Measurements from ENCODE around the gene NEURL3. TPM values are rescaled to one million over a fixed set of nuclear protein-coding genes. Genes with fewer than 3 reads are reported as not detected.

The NEURL3 gene
- total and polyA plus RNA-seq, 2 of the 8 experiments (the other 6 are each of a cell fraction or from before 2014, with no cell fraction given) = not detected

DNA sequence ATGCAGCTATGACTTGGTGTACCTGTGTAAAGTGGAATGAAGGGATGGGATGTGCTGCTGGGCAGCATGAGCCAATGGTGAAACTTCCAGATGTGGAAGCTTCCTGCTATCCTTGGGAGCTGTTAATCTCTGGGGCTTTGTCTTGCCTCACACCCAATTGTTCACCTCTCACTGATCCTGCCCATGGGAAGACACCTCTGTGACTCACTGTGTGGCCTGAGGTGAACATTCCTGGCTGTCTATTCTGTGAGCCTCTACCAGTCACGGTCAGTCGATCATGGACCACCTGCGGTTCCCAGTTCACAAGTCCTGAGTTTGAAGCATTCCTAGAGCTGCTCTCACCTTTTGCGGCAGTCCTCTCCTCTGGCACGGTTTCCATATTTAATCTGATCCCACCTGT, 12.1 kb downstream of the NEURL3 start:
- Histone ChIP-seq H3K79me1 (ENCODE audit: low read depth, low read length) (no peaks in the 10 kb centered on the region), H2BK20ac (ENCODE audit: low read length) (no peak overlapping the region)

More for the DNA sequence above, 12.1 kb downstream of the NEURL3 start:
- H2AK5ac ChIP-seq (ENCODE audit: low read depth, low read length) = no peak overlapping the region
- H2BK5ac ChIP-seq (ENCODE audit: low read depth, low read length) = no peak overlapping the region
- H4K20me1 ChIP-seq (replicated peaks in 1 of 2; ENCODE audit: control insufficient read depth in 1 of 2, insufficient read depth in 2 of 2, low read length in 2 of 2) = no peaks in the 10 kb centered on the region
- H3K23me2 ChIP-seq (ENCODE audit: low read depth, low read length) = no peaks in the 10 kb centered on the region
- ChIA-PET POLR2A (ENCODE audit: partially characterized antibody) (no interaction called here), CTCF (ENCODE audit: partially characterized antibody) (interaction anchor here (0.6 to 8.9 kb wide), 5 partner anchors 16 to 382 kb away, joined by 3 to 76 read pairs (median 5); no protein-coding TSS in a partner anchor)
- H3K4ac ChIP-seq (replicated peaks; ENCODE audit: insufficient read length, low read depth, low read length) = no peak overlapping the region
- H3K23ac ChIP-seq (ENCODE audit: insufficient read length) = no peak overlapping the region
- FAIRE-seq (peak; percentile 39), DNase-seq (ENCODE audit: low read depth in 1 of 2, low spot score in 2 of 2) (no peak)
- peak; percentile 32; the same call in 1 of the 2 replicates for TF ChIP-seq TEAD4 (IDR thresholded peaks at IDR 0.05; ENCODE audit: low read depth, low read length)
- TF ChIP-seq JUND (IDR thresholded peaks at IDR 0.05; ENCODE audit: low read length) = 0 out of 2 replicates have a peak, but pooled peaks have one; percentile 23
- no peak for TF ChIP-seq HDAC6 (IDR thresholded peaks at IDR 0.05; ENCODE audit: low read depth, low read length)
- TF ChIP-seq, protein P1, sequence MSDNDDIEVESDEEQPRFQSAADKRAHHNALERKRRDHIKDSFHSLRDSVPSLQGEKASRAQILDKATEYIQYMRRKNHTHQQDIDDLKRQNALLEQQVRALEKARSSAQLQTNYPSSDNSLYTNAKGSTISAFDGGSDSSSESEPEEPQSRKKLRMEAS (IDR thresholded peaks at IDR 0.05) = no peak
- TF ChIP-seq, protein P2, sequence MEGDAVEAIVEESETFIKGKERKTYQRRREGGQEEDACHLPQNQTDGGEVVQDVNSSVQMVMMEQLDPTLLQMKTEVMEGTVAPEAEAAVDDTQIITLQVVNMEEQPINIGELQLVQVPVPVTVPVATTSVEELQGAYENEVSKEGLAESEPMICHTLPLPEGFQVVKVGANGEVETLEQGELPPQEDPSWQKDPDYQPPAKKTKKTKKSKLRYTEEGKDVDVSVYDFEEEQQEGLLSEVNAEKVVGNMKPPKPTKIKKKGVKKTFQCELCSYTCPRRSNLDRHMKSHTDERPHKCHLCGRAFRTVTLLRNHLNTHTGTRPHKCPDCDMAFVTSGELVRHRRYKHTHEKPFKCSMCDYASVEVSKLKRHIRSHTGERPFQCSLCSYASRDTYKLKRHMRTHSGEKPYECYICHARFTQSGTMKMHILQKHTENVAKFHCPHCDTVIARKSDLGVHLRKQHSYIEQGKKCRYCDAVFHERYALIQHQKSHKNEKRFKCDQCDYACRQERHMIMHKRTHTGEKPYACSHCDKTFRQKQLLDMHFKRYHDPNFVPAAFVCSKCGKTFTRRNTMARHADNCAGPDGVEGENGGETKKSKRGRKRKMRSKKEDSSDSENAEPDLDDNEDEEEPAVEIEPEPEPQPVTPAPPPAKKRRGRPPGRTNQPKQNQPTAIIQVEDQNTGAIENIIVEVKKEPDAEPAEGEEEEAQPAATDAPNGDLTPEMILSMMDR (IDR thresholded peaks at IDR 0.05; ENCODE audit: control extremely low read depth in 1 of 3, insufficient read depth in 1 of 3, low read depth in 1 of 3, low read length in 3 of 3) = no peak
- no peak overlapping the region; a peak in 1 of 7 replicates for H3K9ac ChIP-seq (replicated peaks in 1 of 4; ENCODE audit: extremely low read depth in 1 of 4, low read depth in 3 of 4, low read length in 3 of 4)
- no peaks in the 10 kb centered on the region for H3K36me3 ChIP-seq (ENCODE audit: control insufficient read depth in 2 of 4, insufficient read depth in 4 of 4, low read length in 3 of 4)
- no peak overlapping the region for H3K14ac ChIP-seq (ENCODE audit: insufficient read length)
- no peak overlapping the region for H4K5ac ChIP-seq (ENCODE audit: insufficient read length, low read depth, low read length)
- 74% methylated on average over 5 of the region's 5 CpGs; no CpG with 5 or more reads in 1 of the 2 experiments for WGBS, 2 experiments (ENCODE audit: extremely low coverage in 1 of 2, insufficient coverage in 1 of 2, insufficient read length in 1 of 2, insufficient replicate concordance in 2 of 2, low coverage in 1 of 2, low lambda C conversion rate in 2 of 2, missing lambda C conversion rate in 1 of 2)
- H3K9me3 ChIP-seq (ENCODE audit: insufficient read depth in 2 of 2, low read depth in 1 of 2, low read length in 1 of 2) = peaks cover 0 to 2% of the 10 kb centered on the region in 2 experiments; a peak in 1 of 4 replicates
- H3K18ac ChIP-seq (ENCODE audit: extremely low read depth, low read length) = no peak overlapping the region
- H4K8ac ChIP-seq (ENCODE audit: extremely low read depth, insufficient read depth, low read length) = no peak overlapping the region
- H4K91ac ChIP-seq (replicated peaks; ENCODE audit: insufficient read length, low read length) = no peak overlapping the region
- H3K27me3 ChIP-seq (replicated peaks in 1 of 4; ENCODE audit: control insufficient read depth in 3 of 4, extremely low read depth in 1 of 4, insufficient read depth in 3 of 4, low read length in 3 of 4) = no peaks in the 10 kb centered on the region
- no peak overlapping the region for H3K4me3 ChIP-seq (ENCODE audit: extremely low read depth in 1 of 4, insufficient read depth in 2 of 4, low read depth in 3 of 4, low read length in 4 of 4)
- H3K56ac ChIP-seq (replicated peaks; ENCODE audit: insufficient read length, low read depth, low read length) = no peak overlapping the region
- H2BK15ac ChIP-seq (ENCODE audit: low read length) = no peak overlapping the region
- H3K79me2 ChIP-seq (ENCODE audit: control insufficient read depth in 1 of 2, insufficient read depth in 2 of 2, low read length in 2 of 2) = no peaks in the 10 kb centered on the region
- no peak overlapping the region for H2AFZ ChIP-seq (ENCODE audit: low read length)
- H3K4me1 ChIP-seq (replicated peaks in 1 of 4; ENCODE audit: control insufficient read depth in 3 of 4, insufficient read depth in 4 of 4, low read length in 3 of 4) = peaks cover 0 to 4% (median 1%) of the 10 kb centered on the region in 4 experiments; a peak in 2 of 7 replicates
- H3K27ac ChIP-seq (ENCODE audit: low read depth, low read length) = no peak overlapping the region
- no peak overlapping the region for H2BK12ac ChIP-seq (ENCODE audit: low read depth, low read length)
- H2BK120ac ChIP-seq (replicated peaks; ENCODE audit: low read depth, low read length) = no peak overlapping the region
- no peak overlapping the region for H3K4me2 ChIP-seq (ENCODE audit: insufficient read depth in 1 of 2, low read depth in 2 of 2, low read length in 2 of 2)

All from H1 (cell line).